ENCODE data around the gene TPO. TPM values are rescaled to one million over a fixed set of nuclear protein-coding genes. Genes with fewer than 3 reads are reported as not detected.

The TPO gene
- total RNA-seq, 1 donor from 2014 or later = not detected

GRCh38 chr2:1543776-1544477, 130.7 kb downstream of the TPO start:
- H3K36me3 Mint-ChIP-seq = no peaks in the 10 kb centered on the region
- H3K4me3 Mint-ChIP-seq = no peak overlapping the region
- no peak for DNase-seq (ENCODE audit: low spot score in 2 of 2, unreplicated experiment in 2 of 2)
- H3K9me3 Mint-ChIP-seq = no peaks in the 10 kb centered on the region
- peaks cover 10% of the 10 kb centered on the region for H3K4me1 Mint-ChIP-seq
- H3K27ac Mint-ChIP-seq = no peak overlapping the region
- peaks cover 18% of the 10 kb centered on the region for H3K27me3 Mint-ChIP-seq (ENCODE audit: low read depth)
- TF ChIP-seq CTCF (IDR thresholded peaks at IDR 0.05; ENCODE audit: unreplicated experiment) = no peak

DNA sequence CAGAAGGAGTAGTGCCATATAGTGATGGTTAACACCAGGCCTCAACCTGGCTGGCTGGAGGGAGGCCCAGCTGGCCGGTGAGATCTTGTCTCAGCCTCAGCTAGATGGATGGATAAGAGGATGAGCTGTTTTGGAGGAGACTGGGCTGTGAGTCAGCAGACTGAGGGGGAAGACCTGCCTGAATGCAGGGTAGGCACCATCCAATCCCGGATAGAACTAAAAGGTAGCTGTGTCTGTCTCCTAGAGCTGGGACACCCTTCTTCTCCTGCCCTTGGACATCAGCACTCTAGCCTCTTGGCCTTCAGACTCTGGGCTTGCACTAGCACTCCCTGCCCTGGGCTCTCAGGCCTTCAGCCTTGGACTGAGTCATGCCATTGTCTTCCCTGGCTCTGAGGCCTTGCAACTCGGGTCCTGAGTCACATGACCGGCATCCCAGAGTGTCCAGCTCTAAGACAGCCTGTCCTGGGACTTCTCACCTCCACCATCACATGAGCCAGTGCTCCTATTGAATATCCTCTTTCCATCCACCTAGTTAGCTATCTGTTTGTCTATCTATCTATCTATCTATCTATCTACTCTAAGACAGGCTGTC, 131.3 kb downstream of the TPO start:
- H3K36me3 Mint-ChIP-seq = no peaks in the 10 kb centered on the region
- no peak overlapping the region for H3K27ac Mint-ChIP-seq
- H3K9me3 Mint-ChIP-seq = no peaks in the 10 kb centered on the region
- H3K27me3 Mint-ChIP-seq (ENCODE audit: low read depth) = peaks cover 21% of the 10 kb centered on the region
- peaks cover 10% of the 10 kb centered on the region for H3K4me1 Mint-ChIP-seq
- TF ChIP-seq CTCF (IDR thresholded peaks at IDR 0.05; ENCODE audit: unreplicated experiment) = no peak
- no peak overlapping the region for H3K4me3 Mint-ChIP-seq
- DNase-seq (ENCODE audit: low spot score in 2 of 2, unreplicated experiment in 2 of 2) = no peak

DNA sequence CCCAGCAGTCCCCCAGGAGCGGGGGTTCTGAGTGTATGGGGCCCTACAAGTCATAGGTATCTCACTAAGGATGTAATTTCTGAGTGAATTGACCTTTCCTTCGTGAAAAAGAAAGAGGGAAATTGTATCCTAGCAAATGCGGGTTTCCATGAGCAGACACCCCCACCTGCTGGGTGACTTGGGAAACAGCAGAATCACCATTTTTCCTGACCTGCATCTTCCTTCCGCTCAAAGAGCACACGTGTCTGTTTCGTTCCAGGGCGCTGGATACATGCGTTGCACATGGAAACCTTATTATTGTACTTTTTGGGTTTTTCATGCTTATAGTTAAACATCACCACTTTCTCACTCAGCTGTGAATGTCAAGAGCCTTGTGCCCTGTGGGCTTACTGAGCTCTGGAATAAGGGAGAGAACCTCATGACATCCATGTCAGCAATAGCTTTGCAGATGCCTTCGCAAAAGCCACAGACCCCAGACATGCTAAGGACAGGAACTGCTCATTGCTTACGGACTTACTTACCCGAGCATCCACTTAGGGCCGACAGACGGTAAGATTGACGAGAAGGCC, 132.8 kb downstream of the TPO start:
- H3K9me3 Mint-ChIP-seq = no peaks in the 10 kb centered on the region
- H3K27me3 Mint-ChIP-seq (ENCODE audit: low read depth) = peaks cover 34% of the 10 kb centered on the region
- no peaks in the 10 kb centered on the region for H3K36me3 Mint-ChIP-seq
- peak; percentile 88 for TF ChIP-seq CTCF (IDR thresholded peaks at IDR 0.05; ENCODE audit: unreplicated experiment)
- peaks cover 10% of the 10 kb centered on the region for H3K4me1 Mint-ChIP-seq
- peak in 1 of 2 experiments; percentile 76 for DNase-seq (ENCODE audit: low spot score in 2 of 2, unreplicated experiment in 2 of 2)
- no peak overlapping the region for H3K27ac Mint-ChIP-seq
- no peak overlapping the region for H3K4me3 Mint-ChIP-seq

- DNase-seq (ENCODE audit: low spot score in 2 of 2, unreplicated experiment in 2 of 2) = no peak
- TF ChIP-seq CTCF (IDR thresholded peaks at IDR 0.05; ENCODE audit: unreplicated experiment) = no peak
- Mint-ChIP-seq H3K36me3 (no peaks in the 10 kb centered on the region), H3K27ac (no peak overlapping the region), H3K4me3 (no peak overlapping the region), H3K27me3 (ENCODE audit: low read depth) (peaks cover 35% of the 10 kb centered on the region), H3K4me1 (peaks cover 7% of the 10 kb centered on the region), H3K9me3 (no peaks in the 10 kb centered on the region)
Observed at GRCh38 chr2:1546901-1547300, 133.6 kb downstream of the TPO start.

GRCh38 chr2:1548910-1549673, 135.8 kb downstream of the TPO start:
- H3K4me3 Mint-ChIP-seq = no peak overlapping the region
- no peak for DNase-seq (ENCODE audit: low spot score in 2 of 2, unreplicated experiment in 2 of 2)
- no peak overlapping the region for H3K27ac Mint-ChIP-seq
- TF ChIP-seq CTCF (IDR thresholded peaks at IDR 0.05; ENCODE audit: unreplicated experiment) = no peak
- H3K4me1 Mint-ChIP-seq = peaks cover 5% of the 10 kb centered on the region
- no peaks in the 10 kb centered on the region for H3K9me3 Mint-ChIP-seq
- peaks cover 35% of the 10 kb centered on the region for H3K27me3 Mint-ChIP-seq (ENCODE audit: low read depth)
- no peaks in the 10 kb centered on the region for H3K36me3 Mint-ChIP-seq
